ENCODE data around the gene PDE4D. TPM values are rescaled to one million over a fixed set of nuclear protein-coding genes. Genes with fewer than 3 reads are reported as not detected.

PDE4D gene
- total and polyA plus RNA-seq, 10 of the 15 experiments (the other 5 are each of a cell fraction or from before 2014, with no cell fraction given), result 0.87 to 4.1 (median 2.2) TPM

GRCh38 chr5:59491945-59492344, 401.6 kb downstream of the PDE4D start:
- Histone ChIP-seq H3K36me3 (ENCODE audit: control insufficient read depth in 2 of 2, insufficient read depth in 2 of 2, low read length in 1 of 2) (no peaks in the 10 kb centered on the region), H3K4me3 (no peak overlapping the region), H3K4me1 (ENCODE audit: control insufficient read depth, insufficient read depth, low read length) (no peaks in the 10 kb centered on the region), H4K20me1 (ENCODE audit: control insufficient read depth, insufficient read depth) (no peaks in the 10 kb centered on the region), H3K4me2 (ENCODE audit: control insufficient read depth, insufficient read depth) (no peak overlapping the region), H3K27me3 (replicated peaks in 1 of 2; ENCODE audit: control insufficient read depth in 2 of 2, insufficient read depth in 2 of 2, low read length in 1 of 2) (no peaks in the 10 kb centered on the region), H2AFZ (ENCODE audit: control insufficient read depth, low read depth, low read length) (no peak overlapping the region), H3K9me3 (replicated peaks; ENCODE audit: control insufficient read depth, insufficient read depth, low read length) (no peaks in the 10 kb centered on the region), H3K27ac (ENCODE audit: control insufficient read depth, insufficient read depth) (no peak overlapping the region), H3K79me2 (ENCODE audit: control insufficient read depth, insufficient read depth, low read length) (no peaks in the 10 kb centered on the region), H3K9ac (ENCODE audit: control insufficient read depth, insufficient read depth, low read length) (no peak overlapping the region)
- TF ChIP-seq ASH2L (IDR thresholded peaks at IDR 0.05; ENCODE audit: borderline replicate concordance, low read depth) (no peak), TCF12 (IDR thresholded peaks at IDR 0.05; ENCODE audit: low read depth, low read length) (no peak), CHD4 (IDR thresholded peaks at IDR 0.05) (no peak), SIN3A (IDR thresholded peaks at IDR 0.05; ENCODE audit: low read depth, low read length) (no peak), FOXK2 (IDR thresholded peaks at IDR 0.05) (no peak), NR2C1 (IDR thresholded peaks at IDR 0.05) (no peak), FOS (IDR thresholded peaks at IDR 0.05; ENCODE audit: borderline replicate concordance, extremely low read depth, insufficient read length) (no peak), RELA (IDR thresholded peaks at IDR 0.05; ENCODE audit: borderline replicate concordance, partially characterized antibody) (no peak), RELB (IDR thresholded peaks at IDR 0.05; ENCODE audit: low read depth) (no peak), STAT3 (IDR thresholded peaks at IDR 0.05; ENCODE audit: low read depth, low read length) (no peak), NFXL1 (IDR thresholded peaks at IDR 0.05; ENCODE audit: borderline replicate concordance) (no peak), SUPT20H (IDR thresholded peaks at IDR 0.05; ENCODE audit: borderline replicate concordance, control insufficient read depth, low read depth, low read length) (no peak), KAT2A (conservative IDR thresholded peaks at IDR 0.05; ENCODE audit: control insufficient read depth, low read depth, low read length) (no peak), RFX5 (IDR thresholded peaks at IDR 0.05; ENCODE audit: low read depth, low read length) (no peak), ZBTB4 (CRISPR knock-in tag; IDR thresholded peaks at IDR 0.05) (no peak), IRF4 (IDR thresholded peaks at IDR 0.05; ENCODE audit: low read depth, low read length) (no peak), ELK1 (IDR thresholded peaks at IDR 0.05; ENCODE audit: low read depth, low read length) (no peak), RB1 (IDR thresholded peaks at IDR 0.05; ENCODE audit: borderline replicate concordance) (no peak), NBN (IDR thresholded peaks at IDR 0.05) (no peak)
- FAIRE-seq, result no peak
- ATAC-seq, result no peak
- BruUV-seq (replicated peaks), result no TSS peak
- ChIA-PET SMC1A (ENCODE audit: uncharacterized antibody, unreplicated experiment) (no interaction called here), CTCF (interaction anchor here (0.9 to 1.2 kb wide), 2 partner anchors 44 to 319 kb away, joined by 3 to 4 read pairs; no protein-coding TSS in a partner anchor), RAD21 (ENCODE audit: unreplicated experiment) (no interaction called here), POLR2A (no interaction called here)
- in situ Hi-C loops (cut with MboI) (no loop called here), intact Hi-C loops (cut with micrococcal nuclease; ENCODE audit: unreplicated experiment) (no loop called here)
- 100% methylated on average over 1 of the region's 1 CpG for WGBS (ENCODE audit: insufficient coverage, insufficient replicate concordance, low lambda C conversion rate, missing lambda C conversion rate)
- DNase-seq (ENCODE audit: low read depth, low spot score), result no peak

Data from GM12878 (cell line).